Astrocyte of the spinal cord (primary cell): ENCODE results near the gene WFIKKN1.

Experiments used
- DNase-seq: peaks from one replicate; pipeline ENCODE4 v3.0.0; 2011; ENCODE audit warnings: low read depth, low spot score
- H3K4me3 ChIP-seq: 2 replicates; pipeline ENCODE4 v1.5.1; 2011; ENCODE audit warnings: low read depth, mild to moderate bottlenecking, low read length, moderate library complexity
- CTCF ChIP-seq: IDR thresholded peaks from 2 replicates; pipeline ENCODE4 v1.5.1; 2012; ENCODE audit warnings: low read depth, mild to moderate bottlenecking, low read length, inconsistent platforms
- in situ Hi-C: cut with HindIII; loops from 2 replicates; pipeline ENCODE4 v1.10.0; 2017; ENCODE audit warnings: low sequenced_read_pairs

Gene WFIKKN1

GRCh38 chr16:633336-634050 is 2.7 kb downstream of the WFIKKN1 start:
- in situ Hi-C loops: no loop called here
- DNase-seq: no peak
- H3K4me3 ChIP-seq: no peak overlapping the region
- TF ChIP-seq CTCF: no peak

- no peak for TF ChIP-seq CTCF
- H3K4me3 ChIP-seq: no peak overlapping the region
- no peak for DNase-seq
- in situ Hi-C loops: no loop called here
These were observed 3.4 kb downstream of the WFIKKN1 start for GRCh38 chr16:634051-634670.

- peak overlapping the region; percentile 67 for H3K4me3 ChIP-seq
- TF ChIP-seq CTCF: no peak
- no peak for DNase-seq
- in situ Hi-C loops: no loop called here
These were observed 4.2 kb downstream of the WFIKKN1 start for GRCh38 chr16:634996-635395.

GRCh38 chr16:635573-636205 is 4.9 kb downstream of the WFIKKN1 start:
- no peak for DNase-seq
- in situ Hi-C loops: no loop called here
- H3K4me3 ChIP-seq: peak overlapping the region; percentile 67
- TF ChIP-seq CTCF: no peak

- in situ Hi-C loops: no loop called here
- DNase-seq: peak; percentile 95
- peak within 1 kb of the TSS; percentile 67 for H3K4me3 ChIP-seq
- TF ChIP-seq CTCF: no peak
These were observed 5.7 kb downstream of the WFIKKN1 start, which contains the start of gene METTL26 for GRCh38 chr16:636206-637080. Gene METTL26, minus strand, starts transcription at chr16:636305. Its CDS starts 15 bp downstream, at chr16:636290.
